GM13976 (cell line): Measurements from ENCODE around the gene EIF4B.

Experiments used
- DNase-seq: peaks from one replicate; pipeline ENCODE4 v3.0.0; 2012; ENCODE audit warnings: low spot score
- in situ Hi-C: fragments of 300-500 bp; cut with MboI; formaldehyde crosslinking; loops from one replicate; pipeline ENCODE4 v1.12.0; 2022; ENCODE audit warnings: low sequenced_read_pairs, mixed read lengths, inconsistent platforms; ENCODE audit not compliant: unreplicated experiment
- TF ChIP-seq, protein P1 (sequence below): IDR thresholded peaks from 2 replicates; pipeline ENCODE4 v1.5.1; 2012; ENCODE audit warnings: borderline replicate concordance, mild to moderate bottlenecking; ENCODE audit not compliant: insufficient read depth; ENCODE audit errors: extremely low read depth, missing control alignments, control extremely low read depth

Gene EIF4B

GRCh38 chr12:53076461-53076860, 70.2 kb downstream of the EIF4B start:
- in situ Hi-C loops, result no loop called here
- no peak for DNase-seq
- TF ChIP-seq, protein P1, sequence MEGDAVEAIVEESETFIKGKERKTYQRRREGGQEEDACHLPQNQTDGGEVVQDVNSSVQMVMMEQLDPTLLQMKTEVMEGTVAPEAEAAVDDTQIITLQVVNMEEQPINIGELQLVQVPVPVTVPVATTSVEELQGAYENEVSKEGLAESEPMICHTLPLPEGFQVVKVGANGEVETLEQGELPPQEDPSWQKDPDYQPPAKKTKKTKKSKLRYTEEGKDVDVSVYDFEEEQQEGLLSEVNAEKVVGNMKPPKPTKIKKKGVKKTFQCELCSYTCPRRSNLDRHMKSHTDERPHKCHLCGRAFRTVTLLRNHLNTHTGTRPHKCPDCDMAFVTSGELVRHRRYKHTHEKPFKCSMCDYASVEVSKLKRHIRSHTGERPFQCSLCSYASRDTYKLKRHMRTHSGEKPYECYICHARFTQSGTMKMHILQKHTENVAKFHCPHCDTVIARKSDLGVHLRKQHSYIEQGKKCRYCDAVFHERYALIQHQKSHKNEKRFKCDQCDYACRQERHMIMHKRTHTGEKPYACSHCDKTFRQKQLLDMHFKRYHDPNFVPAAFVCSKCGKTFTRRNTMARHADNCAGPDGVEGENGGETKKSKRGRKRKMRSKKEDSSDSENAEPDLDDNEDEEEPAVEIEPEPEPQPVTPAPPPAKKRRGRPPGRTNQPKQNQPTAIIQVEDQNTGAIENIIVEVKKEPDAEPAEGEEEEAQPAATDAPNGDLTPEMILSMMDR, result no peak

GRCh38 chr12:53077030-53077429, 70.8 kb downstream of the EIF4B start:
- no peak for DNase-seq
- TF ChIP-seq, protein P1, result no peak
- in situ Hi-C loops, result no loop called here

GRCh38 chr12:53078425-53079225, 72.4 kb downstream of the EIF4B start:
- TF ChIP-seq, protein P1, result no peak
- no peak for DNase-seq
- in situ Hi-C loops, result no loop called here

DNA sequence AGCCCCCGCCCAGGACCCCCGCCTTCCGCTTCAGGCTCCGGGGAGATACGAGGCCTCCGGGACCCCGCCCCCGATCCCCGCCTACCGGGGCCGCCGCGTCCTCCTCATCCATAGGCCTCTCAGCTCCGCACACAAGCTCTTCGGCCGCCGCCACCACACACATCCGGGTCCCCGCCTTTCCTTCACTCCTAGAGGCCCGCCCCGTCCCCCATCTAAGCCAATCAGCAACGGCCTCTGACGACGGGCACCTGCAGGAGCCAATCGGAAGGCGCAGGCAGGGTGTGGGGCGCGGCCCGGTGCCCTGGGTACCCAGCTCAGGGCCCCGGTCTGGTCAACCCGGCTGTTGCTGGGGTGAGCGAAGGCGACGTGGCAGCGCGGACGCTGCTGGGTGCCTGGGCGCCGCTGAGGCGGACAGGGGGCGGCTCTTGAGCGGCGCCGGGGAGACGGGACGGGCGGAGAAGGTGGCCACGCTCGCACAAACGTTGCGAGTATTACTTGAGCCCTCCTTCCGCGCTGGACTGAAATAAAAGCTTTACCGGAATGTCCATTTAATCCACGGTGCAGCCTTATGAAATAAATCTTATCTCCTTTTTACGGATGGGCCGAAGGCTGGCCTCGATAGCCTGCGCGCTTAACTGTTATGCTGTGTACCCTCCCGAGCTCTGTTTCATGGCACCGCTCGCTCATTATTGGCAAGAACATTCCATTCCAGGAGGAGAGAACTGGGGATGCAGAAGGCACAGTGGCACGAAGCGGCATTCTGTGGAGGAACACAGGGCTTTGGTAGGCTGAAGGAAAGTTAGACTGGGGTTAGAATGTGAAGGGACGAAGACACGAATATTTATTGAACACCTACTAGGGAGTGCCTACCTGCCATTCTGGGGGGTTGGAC, 73.2 kb downstream of the EIF4B start, which contains the start of gene SPRYD3:
Gene SPRYD3 (minus strand): TSS at position 165 of the 892 bp plus-strand sequence. CDS start 57 bp downstream, at position 108.
- TF ChIP-seq, protein P1, result no peak
- in situ Hi-C loops, result no loop called here
- DNase-seq, result peak; percentile 100

DNA sequence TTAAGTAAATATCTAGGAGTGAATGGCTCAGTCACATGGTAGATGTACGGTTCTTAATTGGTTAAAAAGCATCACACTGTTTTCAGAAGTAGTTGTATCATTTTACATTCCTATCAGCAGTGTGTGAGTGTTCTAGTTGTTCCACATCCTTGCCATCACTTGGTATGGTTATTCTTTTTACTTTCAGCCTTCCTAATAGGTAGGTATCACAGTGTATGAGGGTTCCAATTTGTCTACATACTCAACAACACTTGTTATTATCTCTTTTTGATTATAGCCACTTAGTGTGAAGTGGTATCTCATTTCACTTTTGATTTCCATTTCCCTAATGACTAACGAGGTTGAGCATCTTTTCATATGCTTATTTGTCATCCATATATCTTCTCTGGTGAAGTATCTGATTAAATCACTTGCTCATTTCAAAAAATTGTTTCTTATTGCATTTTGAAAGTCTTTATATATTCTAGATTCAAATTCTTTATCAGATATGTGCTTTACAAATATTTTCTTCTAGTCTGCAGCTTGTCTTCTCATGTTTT, 76.5 kb downstream of the EIF4B start:
- no peak for DNase-seq
- TF ChIP-seq, protein P1, result no peak
- in situ Hi-C loops, result no loop called here

GRCh38 chr12:53086361-53086760, 80.1 kb downstream of the EIF4B start:
- TF ChIP-seq, protein P1, result no peak
- no peak for DNase-seq
- in situ Hi-C loops, result no loop called here
